ENCODE results near the gene HMCN1. TPM values are rescaled to one million over a fixed set of nuclear protein-coding genes. Genes with fewer than 3 reads are reported as not detected.

Gene HMCN1
- total and polyA plus RNA-seq, 2 experiments from 2014 or later, result 1.6 to 8.7 TPM

DNA sequence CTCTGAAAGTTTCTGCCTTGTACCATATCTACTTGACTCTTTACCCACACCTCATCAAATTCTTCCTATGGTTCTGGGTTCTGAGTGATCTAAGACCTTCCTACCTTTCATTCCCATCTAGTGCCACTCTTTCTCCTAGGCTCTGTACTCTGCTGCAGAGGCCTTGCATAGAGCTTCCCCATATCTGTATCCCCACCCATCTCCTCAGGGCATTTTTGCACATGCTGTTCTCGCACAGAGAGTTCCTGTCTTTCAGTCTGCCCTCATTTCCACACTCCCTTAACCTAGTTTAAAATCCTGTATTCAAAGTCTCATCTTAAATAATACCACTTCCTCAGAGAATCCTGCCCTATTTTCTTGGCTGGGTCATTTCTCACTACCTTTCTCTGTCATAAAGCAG, 114.8 kb downstream of the HMCN1 start:
- Histone ChIP-seq H3K27me3 (ENCODE audit: insufficient read depth) (no peaks in the 10 kb centered on the region), H3K27ac (ENCODE audit: low read depth) (no peak overlapping the region), H3K4me1 (ENCODE audit: insufficient read depth) (peaks cover 28% of the 10 kb centered on the region), H4K20me1 (replicated peaks; ENCODE audit: insufficient read depth) (no peaks in the 10 kb centered on the region), H3K79me2 (replicated peaks; ENCODE audit: insufficient read depth) (no peaks in the 10 kb centered on the region), H3K4me3 (no peak overlapping the region), H3K4me2 (peak overlapping the region; percentile 34; the same call in 1 of the 2 replicates), H2AFZ (no peak overlapping the region), H3F3A (replicated peaks; ENCODE audit: low read depth) (no peaks in the 10 kb centered on the region), H3K9me2 (ENCODE audit: insufficient read depth) (0 out of 2 replicates have a peak, but pooled peaks cover 2% of the 10 kb centered on the region), H3K36me3 (ENCODE audit: insufficient read depth) (no peaks in the 10 kb centered on the region)
- Mint-ChIP-seq H3K36me3 (ENCODE audit: low read depth) (no peaks in the 10 kb centered on the region), H3K4me3 (no peak overlapping the region), H3K9me3 (no peaks in the 10 kb centered on the region), H3K4me1 (peaks cover 10% of the 10 kb centered on the region; the same call in 2 of the 3 replicates), H3K27ac (no peak overlapping the region), H3K27me3 (ENCODE audit: insufficient read depth, low read depth, poor library complexity) (no peaks in the 10 kb centered on the region)
- TF ChIP-seq, protein P1, sequence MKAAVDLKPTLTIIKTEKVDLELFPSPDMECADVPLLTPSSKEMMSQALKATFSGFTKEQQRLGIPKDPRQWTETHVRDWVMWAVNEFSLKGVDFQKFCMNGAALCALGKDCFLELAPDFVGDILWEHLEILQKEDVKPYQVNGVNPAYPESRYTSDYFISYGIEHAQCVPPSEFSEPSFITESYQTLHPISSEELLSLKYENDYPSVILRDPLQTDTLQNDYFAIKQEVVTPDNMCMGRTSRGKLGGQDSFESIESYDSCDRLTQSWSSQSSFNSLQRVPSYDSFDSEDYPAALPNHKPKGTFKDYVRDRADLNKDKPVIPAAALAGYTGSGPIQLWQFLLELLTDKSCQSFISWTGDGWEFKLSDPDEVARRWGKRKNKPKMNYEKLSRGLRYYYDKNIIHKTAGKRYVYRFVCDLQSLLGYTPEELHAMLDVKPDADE (IDR thresholded peaks at IDR 0.05), result no peak
- TF ChIP-seq, protein P2, sequence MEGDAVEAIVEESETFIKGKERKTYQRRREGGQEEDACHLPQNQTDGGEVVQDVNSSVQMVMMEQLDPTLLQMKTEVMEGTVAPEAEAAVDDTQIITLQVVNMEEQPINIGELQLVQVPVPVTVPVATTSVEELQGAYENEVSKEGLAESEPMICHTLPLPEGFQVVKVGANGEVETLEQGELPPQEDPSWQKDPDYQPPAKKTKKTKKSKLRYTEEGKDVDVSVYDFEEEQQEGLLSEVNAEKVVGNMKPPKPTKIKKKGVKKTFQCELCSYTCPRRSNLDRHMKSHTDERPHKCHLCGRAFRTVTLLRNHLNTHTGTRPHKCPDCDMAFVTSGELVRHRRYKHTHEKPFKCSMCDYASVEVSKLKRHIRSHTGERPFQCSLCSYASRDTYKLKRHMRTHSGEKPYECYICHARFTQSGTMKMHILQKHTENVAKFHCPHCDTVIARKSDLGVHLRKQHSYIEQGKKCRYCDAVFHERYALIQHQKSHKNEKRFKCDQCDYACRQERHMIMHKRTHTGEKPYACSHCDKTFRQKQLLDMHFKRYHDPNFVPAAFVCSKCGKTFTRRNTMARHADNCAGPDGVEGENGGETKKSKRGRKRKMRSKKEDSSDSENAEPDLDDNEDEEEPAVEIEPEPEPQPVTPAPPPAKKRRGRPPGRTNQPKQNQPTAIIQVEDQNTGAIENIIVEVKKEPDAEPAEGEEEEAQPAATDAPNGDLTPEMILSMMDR (conservative IDR thresholded peaks at IDR 0.05; ENCODE audit: low read depth in 2 of 2), result no peak
- TF ChIP-seq, protein P3, sequence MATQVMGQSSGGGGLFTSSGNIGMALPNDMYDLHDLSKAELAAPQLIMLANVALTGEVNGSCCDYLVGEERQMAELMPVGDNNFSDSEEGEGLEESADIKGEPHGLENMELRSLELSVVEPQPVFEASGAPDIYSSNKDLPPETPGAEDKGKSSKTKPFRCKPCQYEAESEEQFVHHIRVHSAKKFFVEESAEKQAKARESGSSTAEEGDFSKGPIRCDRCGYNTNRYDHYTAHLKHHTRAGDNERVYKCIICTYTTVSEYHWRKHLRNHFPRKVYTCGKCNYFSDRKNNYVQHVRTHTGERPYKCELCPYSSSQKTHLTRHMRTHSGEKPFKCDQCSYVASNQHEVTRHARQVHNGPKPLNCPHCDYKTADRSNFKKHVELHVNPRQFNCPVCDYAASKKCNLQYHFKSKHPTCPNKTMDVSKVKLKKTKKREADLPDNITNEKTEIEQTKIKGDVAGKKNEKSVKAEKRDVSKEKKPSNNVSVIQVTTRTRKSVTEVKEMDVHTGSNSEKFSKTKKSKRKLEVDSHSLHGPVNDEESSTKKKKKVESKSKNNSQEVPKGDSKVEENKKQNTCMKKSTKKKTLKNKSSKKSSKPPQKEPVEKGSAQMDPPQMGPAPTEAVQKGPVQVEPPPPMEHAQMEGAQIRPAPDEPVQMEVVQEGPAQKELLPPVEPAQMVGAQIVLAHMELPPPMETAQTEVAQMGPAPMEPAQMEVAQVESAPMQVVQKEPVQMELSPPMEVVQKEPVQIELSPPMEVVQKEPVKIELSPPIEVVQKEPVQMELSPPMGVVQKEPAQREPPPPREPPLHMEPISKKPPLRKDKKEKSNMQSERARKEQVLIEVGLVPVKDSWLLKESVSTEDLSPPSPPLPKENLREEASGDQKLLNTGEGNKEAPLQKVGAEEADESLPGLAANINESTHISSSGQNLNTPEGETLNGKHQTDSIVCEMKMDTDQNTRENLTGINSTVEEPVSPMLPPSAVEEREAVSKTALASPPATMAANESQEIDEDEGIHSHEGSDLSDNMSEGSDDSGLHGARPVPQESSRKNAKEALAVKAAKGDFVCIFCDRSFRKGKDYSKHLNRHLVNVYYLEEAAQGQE (IDR thresholded peaks at IDR 0.05; ENCODE audit: unreplicated experiment), result no peak
- TF ChIP-seq JUNB (IDR thresholded peaks at IDR 0.05; ENCODE audit: unreplicated experiment), result no peak
- TF ChIP-seq POLR2AphosphoS5 (IDR thresholded peaks at IDR 0.05; ENCODE audit: low read depth), result no peak
- TF ChIP-seq, protein P4, sequence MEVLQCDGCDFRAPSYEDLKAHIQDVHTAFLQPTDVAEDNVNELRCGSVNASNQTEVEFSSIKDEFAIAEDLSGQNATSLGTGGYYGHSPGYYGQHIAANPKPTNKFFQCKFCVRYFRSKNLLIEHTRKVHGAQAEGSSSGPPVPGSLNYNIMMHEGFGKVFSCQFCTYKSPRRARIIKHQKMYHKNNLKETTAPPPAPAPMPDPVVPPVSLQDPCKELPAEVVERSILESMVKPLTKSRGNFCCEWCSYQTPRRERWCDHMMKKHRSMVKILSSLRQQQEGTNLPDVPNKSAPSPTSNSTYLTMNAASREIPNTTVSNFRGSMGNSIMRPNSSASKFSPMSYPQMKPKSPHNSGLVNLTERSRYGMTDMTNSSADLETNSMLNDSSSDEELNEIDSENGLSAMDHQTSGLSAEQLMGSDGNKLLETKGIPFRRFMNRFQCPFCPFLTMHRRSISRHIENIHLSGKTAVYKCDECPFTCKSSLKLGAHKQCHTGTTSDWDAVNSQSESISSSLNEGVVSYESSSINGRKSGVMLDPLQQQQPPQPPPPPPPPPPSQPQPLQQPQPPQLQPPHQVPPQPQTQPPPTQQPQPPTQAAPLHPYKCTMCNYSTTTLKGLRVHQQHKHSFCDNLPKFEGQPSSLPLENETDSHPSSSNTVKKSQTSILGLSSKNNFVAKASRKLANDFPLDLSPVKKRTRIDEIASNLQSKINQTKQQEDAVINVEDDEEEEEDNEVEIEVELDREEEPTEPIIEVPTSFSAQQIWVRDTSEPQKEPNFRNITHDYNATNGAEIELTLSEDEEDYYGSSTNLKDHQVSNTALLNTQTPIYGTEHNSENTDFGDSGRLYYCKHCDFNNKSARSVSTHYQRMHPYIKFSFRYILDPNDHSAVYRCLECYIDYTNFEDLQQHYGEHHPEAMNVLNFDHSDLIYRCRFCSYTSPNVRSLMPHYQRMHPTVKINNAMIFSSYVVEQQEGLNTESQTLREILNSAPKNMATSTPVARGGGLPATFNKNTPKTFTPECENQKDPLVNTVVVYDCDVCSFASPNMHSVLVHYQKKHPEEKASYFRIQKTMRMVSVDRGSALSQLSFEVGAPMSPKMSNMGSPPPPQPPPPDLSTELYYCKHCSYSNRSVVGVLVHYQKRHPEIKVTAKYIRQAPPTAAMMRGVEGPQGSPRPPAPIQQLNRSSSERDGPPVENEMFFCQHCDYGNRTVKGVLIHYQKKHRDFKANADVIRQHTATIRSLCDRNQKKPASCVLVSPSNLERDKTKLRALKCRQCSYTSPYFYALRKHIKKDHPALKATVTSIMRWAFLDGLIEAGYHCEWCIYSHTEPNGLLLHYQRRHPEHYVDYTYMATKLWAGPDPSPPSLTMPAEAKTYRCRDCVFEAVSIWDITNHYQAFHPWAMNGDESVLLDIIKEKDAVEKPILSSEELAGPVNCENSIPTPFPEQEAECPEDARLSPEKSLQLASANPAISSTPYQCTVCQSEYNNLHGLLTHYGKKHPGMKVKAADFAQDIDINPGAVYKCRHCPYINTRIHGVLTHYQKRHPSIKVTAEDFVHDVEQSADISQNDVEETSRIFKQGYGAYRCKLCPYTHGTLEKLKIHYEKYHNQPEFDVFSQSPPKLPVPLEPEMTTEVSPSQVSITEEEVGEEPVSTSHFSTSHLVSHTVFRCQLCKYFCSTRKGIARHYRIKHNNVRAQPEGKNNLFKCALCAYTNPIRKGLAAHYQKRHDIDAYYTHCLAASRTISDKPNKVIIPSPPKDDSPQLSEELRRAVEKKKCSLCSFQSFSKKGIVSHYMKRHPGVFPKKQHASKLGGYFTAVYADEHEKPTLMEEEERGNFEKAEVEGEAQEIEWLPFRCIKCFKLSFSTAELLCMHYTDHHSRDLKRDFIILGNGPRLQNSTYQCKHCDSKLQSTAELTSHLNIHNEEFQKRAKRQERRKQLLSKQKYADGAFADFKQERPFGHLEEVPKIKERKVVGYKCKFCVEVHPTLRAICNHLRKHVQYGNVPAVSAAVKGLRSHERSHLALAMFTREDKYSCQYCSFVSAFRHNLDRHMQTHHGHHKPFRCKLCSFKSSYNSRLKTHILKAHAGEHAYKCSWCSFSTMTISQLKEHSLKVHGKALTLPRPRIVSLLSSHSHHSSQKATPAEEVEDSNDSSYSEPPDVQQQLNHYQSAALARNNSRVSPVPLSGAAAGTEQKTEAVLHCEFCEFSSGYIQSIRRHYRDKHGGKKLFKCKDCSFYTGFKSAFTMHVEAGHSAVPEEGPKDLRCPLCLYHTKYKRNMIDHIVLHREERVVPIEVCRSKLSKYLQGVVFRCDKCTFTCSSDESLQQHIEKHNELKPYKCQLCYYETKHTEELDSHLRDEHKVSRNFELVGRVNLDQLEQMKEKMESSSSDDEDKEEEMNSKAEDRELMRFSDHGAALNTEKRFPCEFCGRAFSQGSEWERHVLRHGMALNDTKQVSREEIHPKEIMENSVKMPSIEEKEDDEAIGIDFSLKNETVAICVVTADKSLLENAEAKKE (CRISPR knock-in tag; IDR thresholded peaks at IDR 0.05), result no peak
- TF ChIP-seq CREB1 (CRISPR knock-in tag; IDR thresholded peaks at IDR 0.05; ENCODE audit: low read depth), result no peak
- no peak for TF ChIP-seq ZNF114 (CRISPR knock-in tag; IDR thresholded peaks at IDR 0.05)
- no peak for DNase-seq (ENCODE audit: low spot score)
- no peak; the same call in 2 of the 3 replicates for ATAC-seq
